HG03442 (cell line): Measurements from ENCODE around the gene SYNJ2BP.
"Not testable (repeated sequence)": the region's sequence is repeated elsewhere in the genome, so short reads cannot be mapped to it uniquely, and the experiment has no call there.

Experiments used
- ATAC-seq: cut with Tn5 transposase; IDR thresholded peaks from one replicate; pipeline ENCODE4 v1.9.1; 2021; ENCODE audit warnings: mild to moderate bottlenecking, moderate library complexity; ENCODE audit not compliant: unreplicated experiment

Gene SYNJ2BP, protein sequence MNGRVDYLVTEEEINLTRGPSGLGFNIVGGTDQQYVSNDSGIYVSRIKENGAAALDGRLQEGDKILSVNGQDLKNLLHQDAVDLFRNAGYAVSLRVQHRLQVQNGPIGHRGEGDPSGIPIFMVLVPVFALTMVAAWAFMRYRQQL

DNA sequence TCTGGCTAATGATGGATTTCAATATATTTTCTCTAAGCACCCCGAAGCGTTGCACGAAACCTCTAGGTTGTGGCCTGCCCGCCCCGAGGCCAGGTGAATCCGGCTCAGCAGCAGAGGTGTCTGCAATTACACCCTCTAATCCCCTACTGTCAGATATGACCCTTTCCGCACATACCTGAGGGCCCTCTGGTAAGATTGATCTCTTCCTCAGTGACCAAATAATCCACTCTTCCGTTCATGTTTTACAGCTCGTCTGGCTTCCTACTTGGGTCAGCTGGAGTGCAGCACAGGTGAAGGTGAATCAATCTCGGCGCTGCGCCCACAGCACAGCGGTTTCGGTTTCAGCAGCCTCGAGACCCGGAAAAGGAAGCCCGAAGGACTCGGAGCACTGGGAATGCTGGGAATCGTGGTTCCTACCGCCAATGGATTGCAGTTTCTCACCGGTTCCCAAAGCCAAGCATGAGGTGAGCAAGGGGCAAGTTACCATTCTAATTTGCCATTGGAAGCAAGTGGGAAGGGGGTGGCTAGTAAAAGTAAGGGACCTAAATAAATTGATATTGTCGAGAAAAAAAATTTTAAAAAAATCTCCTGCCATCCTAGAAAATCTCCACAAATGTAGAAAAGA lies at the start of gene SYNJ2BP:
Gene SYNJ2BP (minus strand): TSS at position 366 of the 625 bp plus-strand sequence. CDS start 127 bp downstream, at position 239.
- no peak for ATAC-seq

DNA sequence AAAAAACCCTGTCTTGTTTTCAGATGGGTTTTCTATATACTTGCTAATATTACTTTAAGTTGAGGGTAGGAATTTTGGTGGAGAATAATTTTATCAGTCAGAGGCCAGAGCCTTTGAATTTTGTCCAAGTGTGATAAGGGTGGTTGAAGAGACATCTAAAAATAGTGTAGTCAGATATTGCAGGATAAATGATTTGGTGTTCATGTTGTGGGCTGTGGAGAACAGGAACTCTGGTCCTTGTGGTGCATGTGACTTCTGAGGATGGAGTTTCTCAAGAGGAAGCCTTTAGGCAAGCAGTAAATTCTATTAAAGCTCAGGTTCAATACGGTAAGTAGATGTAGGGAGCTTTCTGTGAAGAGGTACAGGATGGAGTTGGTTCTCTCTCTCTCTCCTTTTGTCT lies 37.8 kb upstream of the SYNJ2BP start:
- ATAC-seq = no peak

DNA sequence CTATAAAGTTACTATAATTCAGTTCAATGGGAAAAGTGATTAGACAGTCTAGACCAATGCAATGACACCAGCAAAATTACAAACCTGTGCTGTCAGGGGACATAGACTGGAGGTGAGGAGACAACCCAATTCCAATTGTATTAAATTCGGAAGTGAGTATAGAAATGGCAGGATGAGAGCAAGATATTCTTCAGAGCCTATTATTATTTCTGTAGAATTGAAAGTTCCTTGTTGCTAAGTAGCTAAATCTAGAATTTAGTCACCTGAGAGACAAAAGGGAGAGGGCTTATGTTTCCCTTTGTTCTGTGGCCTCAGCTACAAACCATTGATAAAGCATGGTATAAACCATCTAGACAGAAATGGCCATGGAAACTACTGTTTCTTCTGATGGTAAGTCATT lies 35.0 kb upstream of the SYNJ2BP start, which contains the start of gene ADAM21:
Gene ADAM21 (plus strand): TSS at position 301 of the 400 bp plus-strand sequence. CDS start 5,326 bp downstream, outside the sequence.
- no peak for ATAC-seq

DNA sequence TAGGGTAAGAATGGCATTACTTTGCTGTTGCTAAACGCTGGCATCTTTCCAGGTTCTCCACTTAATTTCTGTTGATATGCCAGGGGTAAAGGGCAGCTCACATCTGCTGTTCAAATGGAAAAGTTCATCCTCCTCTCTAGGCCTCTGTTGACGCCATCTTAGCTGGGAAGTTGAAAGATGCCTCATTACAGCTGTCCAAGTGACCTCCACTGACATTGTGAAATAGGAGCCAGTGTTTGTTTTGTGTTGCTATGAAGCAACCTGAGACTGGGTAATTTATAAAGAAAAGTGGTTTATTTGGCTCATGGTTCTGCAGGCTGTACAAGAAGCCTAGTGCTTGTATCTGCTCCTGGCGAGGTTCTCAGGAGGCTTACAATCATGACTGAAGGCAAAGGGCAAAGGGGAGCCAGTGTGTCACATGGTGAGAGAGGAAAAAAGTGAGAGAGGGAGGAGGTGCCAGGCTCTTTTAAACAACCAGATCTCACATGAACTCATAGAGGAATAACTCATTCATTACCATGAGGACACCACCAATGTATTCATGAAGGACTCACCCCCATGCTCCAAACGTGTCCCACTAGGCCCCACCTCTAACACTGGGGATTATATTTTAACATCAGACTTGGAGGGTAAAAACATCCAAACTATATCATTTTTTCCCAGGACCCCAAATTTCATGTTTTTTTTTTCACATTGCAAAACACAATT lies 31.9 kb upstream of the SYNJ2BP start:
- no peak for ATAC-seq

DNA sequence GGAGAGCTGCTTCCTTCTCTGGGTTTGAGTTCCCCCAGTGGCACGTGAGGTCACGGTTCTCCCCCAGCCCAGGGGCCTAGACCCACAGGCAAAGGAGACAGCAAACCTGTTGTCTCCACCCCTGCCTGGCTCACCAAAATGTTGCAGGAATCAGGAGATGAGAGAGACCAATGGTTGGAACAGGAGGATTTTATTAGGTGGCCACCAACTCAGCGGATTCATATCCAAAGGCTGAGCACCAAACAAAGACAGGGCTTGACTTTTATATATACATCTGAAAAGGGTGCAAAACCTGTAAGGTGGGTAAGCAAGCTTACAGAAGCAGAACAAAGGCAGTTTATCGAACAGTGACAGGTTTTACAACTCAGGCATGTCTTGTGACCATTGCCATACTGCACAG lies 25.9 kb upstream of the SYNJ2BP start:
- ATAC-seq = no peak

DNA sequence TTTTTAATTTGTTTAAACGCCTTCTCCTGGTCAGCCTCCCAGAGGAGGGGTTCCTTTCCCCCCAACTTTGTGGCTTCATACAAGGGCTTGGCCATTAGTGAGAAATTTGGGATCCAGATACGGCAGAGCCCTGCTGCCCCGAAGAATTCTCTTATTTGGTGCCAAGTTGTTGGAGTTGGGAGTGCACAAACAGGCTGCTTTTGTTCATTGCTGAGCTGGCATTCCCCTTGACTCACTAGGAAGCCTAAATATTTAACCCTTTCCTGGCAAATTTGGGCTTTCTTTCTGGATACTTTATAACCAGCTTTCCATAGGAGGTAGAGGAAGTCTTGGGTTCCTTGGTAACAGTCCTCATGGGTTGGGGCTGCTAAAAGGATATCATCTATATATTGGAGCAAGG lies 24.8 kb upstream of the SYNJ2BP start:
- ATAC-seq = no peak

DNA sequence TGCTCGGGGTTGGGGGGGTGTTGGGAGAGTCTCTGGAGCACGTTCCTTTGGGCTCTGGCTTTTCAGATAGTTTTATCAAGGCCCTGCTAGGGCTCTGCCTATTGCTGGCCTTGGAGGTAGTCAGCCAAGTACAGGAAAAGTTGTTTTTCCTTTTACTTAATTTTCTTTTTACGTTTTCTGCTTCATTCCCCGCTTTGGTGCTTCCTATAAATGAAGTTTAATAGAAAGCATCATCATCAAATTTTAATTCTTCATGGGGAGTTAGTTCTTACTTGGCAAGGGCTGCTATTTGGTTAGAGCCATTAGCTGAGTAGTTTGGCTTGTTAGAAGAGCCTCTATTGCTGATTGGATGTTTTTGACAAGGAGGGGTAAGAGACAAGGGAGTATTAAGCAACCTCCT lies 20.0 kb upstream of the SYNJ2BP start:
- no peak for ATAC-seq

DNA sequence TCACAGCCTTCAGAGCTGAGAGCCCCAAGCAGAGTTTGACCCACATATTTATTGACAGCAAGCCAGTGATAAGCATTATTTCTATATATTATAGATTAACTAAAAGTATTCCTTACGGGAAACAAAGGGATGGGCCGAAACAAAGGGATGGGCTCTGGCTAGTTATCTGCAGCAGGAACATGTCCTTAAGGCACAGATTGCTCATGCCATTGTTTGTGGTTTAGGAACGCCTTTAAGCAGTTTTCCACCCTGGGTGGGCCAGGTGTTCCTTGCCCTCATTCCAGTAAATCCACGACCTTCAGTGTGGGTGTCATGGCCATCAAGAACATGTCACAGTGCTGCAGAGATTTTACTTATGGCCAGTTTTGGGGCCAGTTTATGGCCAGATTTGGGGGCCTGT lies 9.7 kb upstream of the SYNJ2BP start:
- not testable (repeated sequence) for ATAC-seq

DNA sequence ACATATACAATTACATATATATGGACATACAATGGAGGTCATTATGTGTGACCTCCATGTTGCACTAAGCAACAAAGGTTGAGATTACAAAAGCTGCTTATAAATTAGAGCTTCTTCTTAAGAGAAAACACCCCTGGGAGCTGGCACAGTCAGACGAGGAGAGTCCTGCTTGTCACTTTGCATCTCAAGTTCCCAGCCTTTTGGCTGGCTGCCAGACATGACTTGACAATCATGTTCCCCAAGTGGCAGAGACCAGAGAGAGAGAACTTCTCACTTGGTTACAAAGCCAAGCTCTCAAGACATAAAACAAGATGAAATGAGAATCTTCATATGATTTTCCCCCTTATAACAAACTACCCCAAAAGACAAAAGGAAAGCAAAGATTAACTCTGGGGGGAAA lies 8.5 kb upstream of the SYNJ2BP start:
- ATAC-seq = no peak

DNA sequence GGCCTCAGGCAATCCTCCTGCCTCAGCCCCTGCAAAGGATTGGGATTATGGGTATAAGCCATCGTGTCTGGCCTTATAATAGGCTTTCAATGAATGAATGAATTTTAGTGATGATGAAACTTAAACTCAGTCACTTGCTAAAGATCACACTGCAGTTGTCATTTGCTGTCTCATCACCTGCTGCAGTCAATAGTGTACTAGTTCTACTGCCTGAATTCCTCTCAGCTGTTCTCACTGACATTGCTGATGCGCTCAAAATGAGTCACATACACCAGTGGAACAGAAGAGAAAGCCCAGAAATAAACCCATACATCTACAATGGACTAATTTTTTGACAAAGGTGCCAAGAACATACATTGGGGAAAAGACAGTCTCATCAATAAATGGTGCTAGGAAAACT lies 5.6 kb upstream of the SYNJ2BP start:
- no peak for ATAC-seq

DNA sequence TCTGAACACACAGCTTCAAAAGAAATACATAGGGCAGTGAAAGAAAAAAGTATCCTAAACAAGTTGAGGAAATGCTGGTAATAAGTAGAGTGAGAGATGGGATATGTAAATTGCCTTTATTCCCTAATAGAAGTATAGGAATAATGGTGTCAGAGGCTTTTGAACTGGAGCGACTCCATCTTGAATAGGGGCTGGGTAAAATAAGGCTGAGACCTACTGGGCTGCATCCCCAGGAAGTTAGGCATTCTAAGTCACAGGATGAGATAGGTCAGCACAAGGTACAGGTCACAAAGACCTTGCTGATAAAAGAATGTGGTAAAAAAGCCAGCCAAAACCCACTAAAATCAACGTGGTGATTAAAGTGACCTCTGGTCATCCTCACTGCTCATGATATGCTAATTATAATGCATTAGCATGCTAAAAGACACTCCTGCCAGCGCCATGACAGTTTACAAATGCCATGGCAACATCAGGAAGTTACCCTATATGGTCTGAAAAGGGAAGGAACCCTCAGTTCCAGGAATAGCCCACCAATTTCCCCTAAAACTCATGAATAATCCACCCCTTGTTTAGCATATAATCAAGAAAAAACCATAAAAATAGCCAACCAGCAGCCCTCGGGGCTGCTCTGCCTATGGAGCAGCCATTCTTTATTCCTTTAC lies 2.5 kb upstream of the SYNJ2BP start:
- ATAC-seq = not testable (repeated sequence)

DNA sequence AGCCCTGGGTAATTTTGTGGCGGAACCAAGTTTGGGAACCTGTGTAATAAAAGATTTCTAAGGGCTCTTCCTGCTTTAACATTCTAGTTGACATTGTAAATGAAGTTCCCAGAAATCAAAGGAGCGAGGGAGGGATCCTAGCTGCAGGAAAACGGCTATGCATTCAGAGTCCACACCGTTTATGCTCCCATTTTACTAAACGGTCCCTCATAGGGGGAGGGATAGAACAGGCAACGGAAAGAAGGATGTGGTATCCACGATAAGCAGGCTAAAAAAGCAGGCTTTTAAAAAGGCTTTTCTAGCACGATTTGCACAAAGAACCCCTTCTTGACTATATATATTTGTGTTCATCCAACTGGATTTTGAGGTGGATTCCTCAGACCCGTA lies 559 bp downstream of the SYNJ2BP start:
- ATAC-seq = no peak

DNA sequence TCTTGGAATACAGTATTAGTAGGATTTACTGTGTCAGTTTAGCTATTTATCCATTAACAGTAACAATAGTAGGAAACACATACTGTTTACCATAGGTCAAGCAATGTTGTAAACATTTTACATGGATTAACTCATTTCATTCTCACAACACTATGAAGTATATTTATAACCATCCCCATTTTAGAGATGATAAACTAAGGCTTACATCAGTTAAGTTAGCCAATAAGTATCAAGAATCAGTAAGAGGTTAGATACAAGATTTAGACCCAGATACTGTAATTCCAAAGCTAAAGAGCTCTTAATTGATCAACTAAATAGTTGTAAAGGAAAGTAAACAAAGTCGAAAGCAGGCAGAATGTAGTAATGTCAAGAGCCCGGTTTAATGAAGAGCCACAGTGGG lies 1.1 kb downstream of the SYNJ2BP start:
- no peak for ATAC-seq

DNA sequence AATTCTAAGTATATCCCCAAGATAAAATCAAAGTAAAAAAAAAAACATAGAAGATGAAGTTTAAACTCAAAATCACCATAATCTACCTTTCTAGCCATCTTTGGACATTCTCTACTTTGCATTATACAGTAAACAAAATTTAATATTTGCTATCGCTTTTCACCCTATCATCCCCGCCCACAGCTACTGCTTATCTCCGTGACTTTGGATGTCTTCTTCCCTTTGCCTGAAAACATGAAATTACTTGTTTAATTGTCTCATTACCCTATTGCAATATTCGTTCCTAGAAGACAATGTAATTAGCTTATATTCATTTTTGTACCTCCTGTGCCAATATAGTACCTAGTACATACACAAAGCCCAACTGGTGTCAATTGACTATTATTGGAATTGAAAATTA lies 9.3 kb downstream of the SYNJ2BP start:
- no peak for ATAC-seq

DNA sequence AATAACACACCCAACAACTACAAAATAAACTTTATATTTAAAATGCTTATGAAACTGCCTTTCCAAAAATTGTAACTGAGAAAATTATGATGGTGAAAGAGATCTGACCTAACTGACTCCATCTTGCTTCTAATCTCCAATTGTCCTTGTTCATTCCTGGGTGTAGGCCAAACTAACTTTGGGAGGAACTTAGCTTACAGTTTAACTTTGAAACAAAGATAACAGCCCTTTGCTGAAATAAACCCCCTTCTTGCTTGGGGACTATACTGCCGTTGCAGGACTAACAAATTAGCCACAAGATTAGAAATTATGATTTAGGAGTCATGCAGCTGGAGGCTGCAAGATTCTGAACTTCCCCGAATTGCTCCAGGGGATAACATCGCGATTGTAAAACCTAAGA lies 10.7 kb downstream of the SYNJ2BP start:
- ATAC-seq = not testable (repeated sequence)

DNA sequence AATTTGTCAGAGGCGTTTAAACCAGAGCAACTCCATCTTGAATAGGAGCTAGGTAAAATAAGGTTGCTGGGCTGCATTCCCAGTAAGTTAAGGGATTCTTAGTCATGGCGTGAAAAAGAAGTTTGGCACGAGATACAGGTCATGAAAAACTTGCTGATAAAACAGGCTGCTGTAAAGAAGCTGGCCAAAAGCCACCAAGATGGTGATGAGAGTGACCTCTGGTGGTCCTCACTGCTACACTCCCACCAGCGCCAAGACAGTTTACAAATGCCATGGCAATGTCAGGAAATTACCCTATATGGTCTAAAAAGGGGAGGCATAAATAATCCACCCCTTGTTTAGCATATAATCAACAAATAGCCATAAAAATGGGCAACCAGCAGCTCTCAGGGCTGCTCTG lies 13.6 kb downstream of the SYNJ2BP start:
- not testable (repeated sequence) for ATAC-seq

DNA sequence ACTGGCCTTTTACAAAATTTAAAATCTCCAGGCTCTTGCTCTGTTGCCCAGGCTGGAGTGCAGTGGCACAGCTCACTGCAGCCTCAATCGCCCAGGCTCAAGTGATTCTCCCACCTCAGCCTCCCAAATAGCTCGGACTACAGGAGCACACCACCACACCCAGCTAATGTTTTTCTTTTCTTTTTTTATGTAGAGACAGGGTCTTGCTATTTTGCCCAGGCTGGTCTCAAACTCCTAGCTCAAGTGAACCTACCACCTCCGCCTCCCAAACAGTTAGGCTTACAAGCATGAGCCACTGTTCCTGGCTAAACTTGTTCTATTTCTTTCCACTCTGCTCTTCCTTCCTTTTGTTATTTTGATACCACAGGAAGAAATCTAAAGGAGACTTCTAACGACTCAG lies 15.2 kb downstream of the SYNJ2BP start:
- no peak for ATAC-seq

DNA sequence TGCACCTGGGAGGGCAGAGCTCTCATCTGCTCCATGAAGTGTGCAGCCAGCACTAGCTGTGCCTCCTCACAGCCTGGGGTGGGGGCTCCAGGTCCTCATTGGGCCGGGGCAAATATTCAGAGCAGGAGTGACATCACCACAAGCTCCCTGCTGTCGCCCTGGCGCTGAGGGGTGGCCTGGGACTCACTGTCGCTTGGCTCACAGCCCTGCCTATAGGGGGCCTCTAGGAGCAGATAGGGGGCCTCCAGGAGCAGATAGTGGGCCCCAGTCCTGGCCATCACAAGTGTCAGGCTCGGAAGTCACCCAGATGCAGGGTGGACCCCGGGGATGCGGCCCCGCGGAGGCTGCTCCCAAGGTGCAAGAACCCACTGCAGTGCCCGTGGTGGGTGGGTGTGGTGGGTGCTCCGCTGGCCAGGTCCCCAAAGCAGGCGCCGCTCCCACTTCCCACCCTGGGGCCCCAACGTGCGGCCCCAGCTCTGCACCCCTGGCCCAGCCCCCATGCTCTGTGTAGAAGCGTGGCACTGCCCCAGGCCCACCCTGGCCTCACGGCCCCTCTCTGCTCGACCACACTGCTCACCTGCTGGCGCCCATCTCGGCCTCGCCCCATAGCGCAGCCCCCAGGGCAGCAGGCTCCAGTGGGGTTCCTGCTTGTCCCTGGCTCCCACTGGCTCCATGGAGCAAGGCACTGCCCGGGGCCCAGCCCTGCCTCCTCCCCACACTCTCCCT lies 18.0 kb downstream of the SYNJ2BP start:
- ATAC-seq = no peak

DNA sequence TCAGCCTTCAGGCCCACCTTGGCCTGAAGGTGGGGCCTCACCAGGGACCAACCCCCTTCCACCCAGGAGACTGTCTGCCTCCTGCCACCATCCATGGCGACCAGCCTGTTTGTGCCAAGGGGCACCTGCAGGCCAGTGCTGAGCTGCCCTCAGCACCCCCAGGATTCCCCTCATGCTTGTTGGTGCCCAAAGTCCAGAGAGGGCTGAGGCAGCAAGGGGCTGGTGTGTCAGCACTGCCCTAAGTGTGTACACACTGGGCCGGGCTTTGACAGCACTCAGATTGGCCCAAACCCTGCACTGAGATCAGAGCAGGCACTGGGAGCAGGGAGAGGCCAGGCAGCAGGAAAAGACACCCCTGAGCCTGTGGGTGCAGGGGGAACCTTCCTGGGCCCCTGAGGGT lies 18.6 kb downstream of the SYNJ2BP start:
- no peak for ATAC-seq

DNA sequence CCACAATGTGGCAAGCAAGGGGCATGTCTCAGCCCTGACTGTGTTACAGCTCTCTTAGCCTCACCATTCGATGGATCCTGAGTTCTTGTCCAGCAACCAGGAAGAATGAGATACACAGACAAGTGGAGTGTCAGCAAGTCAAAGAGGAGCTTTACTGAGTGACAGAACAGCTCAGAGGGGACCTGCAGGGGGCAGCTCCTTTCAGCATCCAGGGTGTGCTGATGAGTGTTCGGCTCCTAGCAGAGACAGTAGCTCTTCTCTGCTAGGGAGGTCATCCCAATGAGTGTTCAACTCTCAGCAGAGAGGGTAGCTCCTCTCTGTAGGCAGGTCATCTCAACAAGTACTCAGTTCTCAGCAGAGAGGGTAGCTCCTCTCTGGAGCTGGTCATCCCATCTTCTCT lies 19.1 kb downstream of the SYNJ2BP start:
- ATAC-seq = no peak

DNA sequence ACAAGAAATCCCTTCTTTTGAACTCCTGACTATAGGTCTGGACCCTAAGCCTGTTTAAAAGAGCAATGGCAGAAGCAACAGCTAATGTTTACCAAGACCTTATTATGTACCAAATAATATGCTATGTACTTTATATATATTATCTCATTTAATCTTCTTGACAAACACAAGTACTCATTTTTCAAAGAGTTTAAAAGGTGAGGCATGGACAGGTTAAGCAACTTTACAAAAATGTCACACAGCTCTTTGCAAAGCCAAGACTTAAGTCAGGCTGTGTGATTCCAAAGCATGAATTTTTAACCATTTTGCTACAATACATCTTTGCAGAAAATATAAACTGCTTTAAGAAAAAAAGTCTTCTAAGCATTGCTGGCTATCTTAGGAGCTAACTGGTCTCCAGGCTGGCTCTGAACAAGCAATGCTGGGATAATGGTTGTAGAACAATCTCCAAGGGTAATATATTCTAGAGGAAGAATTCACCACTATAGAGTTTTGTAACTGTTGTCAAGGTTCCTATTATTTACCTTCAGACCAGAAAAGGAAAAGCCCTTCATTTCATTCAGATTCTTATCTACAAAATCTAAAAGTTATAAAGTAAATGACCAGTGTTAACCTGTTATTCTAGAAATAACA lies 22.1 kb downstream of the SYNJ2BP start:
- ATAC-seq = no peak
